Thoracic aorta (tissue), 2 donors: ENCODE results near the gene IRF1. TPM values are rescaled to one million over a fixed set of nuclear protein-coding genes. Genes with fewer than 3 reads are reported as not detected.
"Not testable (repeated sequence)": the region's sequence is repeated elsewhere in the genome, so short reads cannot be mapped to it uniquely, and the experiment has no call there.

Experiments
- ATAC-seq: fragments of 150-250 bp; one replicate; pipeline ENCODE4 v1.8.0; 2017; ENCODE audit warnings: low read depth; ENCODE audit not compliant: insufficient number of reproducible peaks, low FRiP score
- DNase-seq: peaks from one replicate; pipeline ENCODE4 v3.0.0-alpha.2; 2020; ENCODE audit warnings: low spot score
- H3K27ac ChIP-seq, 2 donors: fragments of 200-600 bp; sonication (generic); 1 replicate in 1 of 2; 2 replicates in 1 of 2; pipeline ENCODE4 v1.5.1; 2016; ENCODE audit warnings: mild to moderate bottlenecking in 2 of 2, moderate library complexity in 2 of 2
- H3K27me3 ChIP-seq: fragments of 200-600 bp; sonication (generic); replicated peaks from 2 replicates; pipeline ENCODE4 v1.6.0; 2016; ENCODE audit warnings: mild to moderate bottlenecking; ENCODE audit not compliant: insufficient read depth
- H3K36me3 ChIP-seq: fragments of 200-600 bp; sonication (generic); one replicate; pipeline ENCODE4 v1.5.1; 2016
- H3K4me1 ChIP-seq, 2 donors: fragments of 200-600 bp; sonication (generic); 1 replicate in 1 of 2; 2 replicates in 1 of 2; pipeline versions ENCODE4 v1.5.1 to v1.6.0; 2016; ENCODE audit warnings: low read depth in 2 of 2, mild to moderate bottlenecking in 1 of 2; ENCODE audit not compliant: control insufficient read depth in 1 of 2
- H3K4me3 ChIP-seq: fragments of 200-600 bp; sonication (generic); 2 replicates; pipeline ENCODE4 v1.5.1; 2016; ENCODE audit warnings: mild to moderate bottlenecking
- H3K9me3 ChIP-seq: fragments of 200-600 bp; sonication (generic); 2 replicates; pipeline ENCODE4 v1.5.1; 2016
- CTCF ChIP-seq: fragments of 200-600 bp; sonication (generic); IDR thresholded peaks from one replicate; pipeline ENCODE4 v1.5.1; 2019; ENCODE audit warnings: antibody characterized with exemption
- total RNA-seq, 2 donors: library from RNA; depleted of rRNA; stranded (reverse); fragments of >200 nt; gene quantifications; one replicate each; pipeline versions ENCODE4 v1.1.0 to v1.2.3, GENCODE V29; 2016

IRF1 gene
- total RNA-seq, 2 donors from 2014 or later, result 31.3 to 57.7 TPM

- not testable (repeated sequence) for H3K27me3 ChIP-seq, H3K27ac ChIP-seq, H3K36me3 ChIP-seq, H3K4me3 ChIP-seq, H3K9me3 ChIP-seq, H3K4me1 ChIP-seq, DNase-seq, ATAC-seq
These were observed 23.2 kb upstream of the IRF1 start for GRCh38 chr5:132513618-132514336.

- H3K27me3 ChIP-seq, result no peaks in the 10 kb centered on the region
These were observed 19.5 kb upstream of the IRF1 start for GRCh38 chr5:132510076-132510475.

GRCh38 chr5:132506094-132506692 is 15.6 kb upstream of the IRF1 start:
- ATAC-seq, result no peak
- no peaks in the 10 kb centered on the region for H3K36me3 ChIP-seq
- no peak overlapping the region for H3K4me3 ChIP-seq
- peak overlapping the region; percentile 42 to 46 for H3K27ac ChIP-seq
- no peaks in the 10 kb centered on the region for H3K9me3 ChIP-seq
- no peak for DNase-seq
- H3K4me1 ChIP-seq, result peaks cover 9 to 16% of the 10 kb centered on the region in 2 donors
- no peaks in the 10 kb centered on the region for H3K27me3 ChIP-seq
- TF ChIP-seq CTCF, result peak; percentile 45

More at GRCh38 chr5:132510076-132510475, 19.5 kb upstream of the IRF1 start:
- H3K4me1 ChIP-seq, result peaks cover 9 to 16% of the 10 kb centered on the region in 2 donors
- ATAC-seq, result no peak
- H3K9me3 ChIP-seq, result no peaks in the 10 kb centered on the region
- H3K27ac ChIP-seq, result no peak overlapping the region
- no peak overlapping the region for H3K4me3 ChIP-seq
- no peak for TF ChIP-seq CTCF
- H3K36me3 ChIP-seq, result no peaks in the 10 kb centered on the region
- DNase-seq, result no peak

GRCh38 chr5:132505641-132506040 is 15.1 kb upstream of the IRF1 start:
- ATAC-seq (no peak), DNase-seq (no peak)
- Histone ChIP-seq H3K27me3 (no peaks in the 10 kb centered on the region), H3K36me3 (no peaks in the 10 kb centered on the region), H3K27ac (peak overlapping the region; percentile 42 to 46), H3K4me3 (no peak overlapping the region), H3K4me1 (peaks cover 9 to 16% of the 10 kb centered on the region in 2 donors), H3K9me3 (no peaks in the 10 kb centered on the region)
- no peak for TF ChIP-seq CTCF

- no peak for TF ChIP-seq CTCF
- no peaks in the 10 kb centered on the region for H3K27me3 ChIP-seq
- no peak for ATAC-seq
- no peaks in the 10 kb centered on the region for H3K9me3 ChIP-seq
- no peak for DNase-seq
- no peak overlapping the region for H3K27ac ChIP-seq
- H3K4me3 ChIP-seq, result no peak overlapping the region
- peaks cover 9 to 20% of the 10 kb centered on the region in 2 donors for H3K4me1 ChIP-seq
- no peaks in the 10 kb centered on the region for H3K36me3 ChIP-seq
These were observed 14.2 kb upstream of the IRF1 start for GRCh38 chr5:132504746-132505145.
